ENCODE data around the gene NUP62.

NUP62 gene

DNA sequence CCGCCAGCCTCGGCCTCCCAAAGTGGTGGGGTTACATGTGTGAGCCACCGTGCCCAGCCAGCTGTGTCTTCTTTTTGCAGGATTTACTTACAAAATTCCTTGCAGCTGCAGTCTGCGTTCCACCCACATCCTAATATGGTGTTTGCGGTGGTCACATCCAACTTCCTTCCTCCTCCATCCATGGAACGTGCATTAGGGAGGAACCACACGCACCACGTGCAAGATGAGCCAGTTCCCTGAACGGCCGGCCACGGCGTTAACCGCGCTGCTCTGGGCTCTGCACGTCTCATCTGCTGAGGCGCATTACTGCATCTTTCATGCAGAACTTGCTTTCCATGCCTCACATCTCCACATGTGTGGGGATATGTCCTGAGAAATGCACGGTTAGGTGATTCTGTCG, 44.7 kb upstream of the NUP62 start:
- ATAC-seq = no peak
- TF ChIP-seq, protein P1, sequence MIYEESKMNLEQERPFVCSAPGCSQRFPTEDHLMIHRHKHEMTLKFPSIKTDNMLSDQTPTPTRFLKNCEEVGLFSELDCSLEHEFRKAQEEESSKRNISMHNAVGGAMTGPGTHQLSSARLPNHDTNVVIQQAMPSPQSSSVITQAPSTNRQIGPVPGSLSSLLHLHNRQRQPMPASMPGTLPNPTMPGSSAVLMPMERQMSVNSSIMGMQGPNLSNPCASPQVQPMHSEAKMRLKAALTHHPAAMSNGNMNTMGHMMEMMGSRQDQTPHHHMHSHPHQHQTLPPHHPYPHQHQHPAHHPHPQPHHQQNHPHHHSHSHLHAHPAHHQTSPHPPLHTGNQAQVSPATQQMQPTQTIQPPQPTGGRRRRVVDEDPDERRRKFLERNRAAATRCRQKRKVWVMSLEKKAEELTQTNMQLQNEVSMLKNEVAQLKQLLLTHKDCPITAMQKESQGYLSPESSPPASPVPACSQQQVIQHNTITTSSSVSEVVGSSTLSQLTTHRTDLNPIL (CRISPR knock-in tag; IDR thresholded peaks at IDR 0.05; ENCODE audit: low read depth) = no peak
- TF ChIP-seq ZNF70 (CRISPR knock-in tag; IDR thresholded peaks at IDR 0.05) = no peak
- TF ChIP-seq CSDC2 (CRISPR knock-in tag; IDR thresholded peaks at IDR 0.05) = no peak
- no peak for TF ChIP-seq ARNTL (CRISPR knock-in tag; IDR thresholded peaks at IDR 0.05; ENCODE audit: borderline replicate concordance, low read depth)
- TF ChIP-seq BACH2 (CRISPR knock-in tag; IDR thresholded peaks at IDR 0.05; ENCODE audit: borderline replicate concordance) = no peak
- no peak for TF ChIP-seq ISL1 (CRISPR knock-in tag; IDR thresholded peaks at IDR 0.05)
- no peak for TF ChIP-seq GLIS3 (CRISPR knock-in tag; IDR thresholded peaks at IDR 0.05)
- TF ChIP-seq, protein P2, sequence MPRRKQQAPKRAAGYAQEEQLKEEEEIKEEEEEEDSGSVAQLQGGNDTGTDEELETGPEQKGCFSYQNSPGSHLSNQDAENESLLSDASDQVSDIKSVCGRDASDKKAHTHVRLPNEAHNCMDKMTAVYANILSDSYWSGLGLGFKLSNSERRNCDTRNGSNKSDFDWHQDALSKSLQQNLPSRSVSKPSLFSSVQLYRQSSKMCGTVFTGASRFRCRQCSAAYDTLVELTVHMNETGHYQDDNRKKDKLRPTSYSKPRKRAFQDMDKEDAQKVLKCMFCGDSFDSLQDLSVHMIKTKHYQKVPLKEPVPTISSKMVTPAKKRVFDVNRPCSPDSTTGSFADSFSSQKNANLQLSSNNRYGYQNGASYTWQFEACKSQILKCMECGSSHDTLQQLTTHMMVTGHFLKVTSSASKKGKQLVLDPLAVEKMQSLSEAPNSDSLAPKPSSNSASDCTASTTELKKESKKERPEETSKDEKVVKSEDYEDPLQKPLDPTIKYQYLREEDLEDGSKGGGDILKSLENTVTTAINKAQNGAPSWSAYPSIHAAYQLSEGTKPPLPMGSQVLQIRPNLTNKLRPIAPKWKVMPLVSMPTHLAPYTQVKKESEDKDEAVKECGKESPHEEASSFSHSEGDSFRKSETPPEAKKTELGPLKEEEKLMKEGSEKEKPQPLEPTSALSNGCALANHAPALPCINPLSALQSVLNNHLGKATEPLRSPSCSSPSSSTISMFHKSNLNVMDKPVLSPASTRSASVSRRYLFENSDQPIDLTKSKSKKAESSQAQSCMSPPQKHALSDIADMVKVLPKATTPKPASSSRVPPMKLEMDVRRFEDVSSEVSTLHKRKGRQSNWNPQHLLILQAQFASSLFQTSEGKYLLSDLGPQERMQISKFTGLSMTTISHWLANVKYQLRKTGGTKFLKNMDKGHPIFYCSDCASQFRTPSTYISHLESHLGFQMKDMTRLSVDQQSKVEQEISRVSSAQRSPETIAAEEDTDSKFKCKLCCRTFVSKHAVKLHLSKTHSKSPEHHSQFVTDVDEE (CRISPR knock-in tag; IDR thresholded peaks at IDR 0.05) = no peak
- TF ChIP-seq, protein P3, sequence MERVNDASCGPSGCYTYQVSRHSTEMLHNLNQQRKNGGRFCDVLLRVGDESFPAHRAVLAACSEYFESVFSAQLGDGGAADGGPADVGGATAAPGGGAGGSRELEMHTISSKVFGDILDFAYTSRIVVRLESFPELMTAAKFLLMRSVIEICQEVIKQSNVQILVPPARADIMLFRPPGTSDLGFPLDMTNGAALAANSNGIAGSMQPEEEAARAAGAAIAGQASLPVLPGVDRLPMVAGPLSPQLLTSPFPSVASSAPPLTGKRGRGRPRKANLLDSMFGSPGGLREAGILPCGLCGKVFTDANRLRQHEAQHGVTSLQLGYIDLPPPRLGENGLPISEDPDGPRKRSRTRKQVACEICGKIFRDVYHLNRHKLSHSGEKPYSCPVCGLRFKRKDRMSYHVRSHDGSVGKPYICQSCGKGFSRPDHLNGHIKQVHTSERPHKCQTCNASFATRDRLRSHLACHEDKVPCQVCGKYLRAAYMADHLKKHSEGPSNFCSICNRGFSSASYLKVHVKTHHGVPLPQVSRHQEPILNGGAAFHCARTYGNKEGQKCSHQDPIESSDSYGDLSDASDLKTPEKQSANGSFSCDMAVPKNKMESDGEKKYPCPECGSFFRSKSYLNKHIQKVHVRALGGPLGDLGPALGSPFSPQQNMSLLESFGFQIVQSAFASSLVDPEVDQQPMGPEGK (CRISPR knock-in tag; IDR thresholded peaks at IDR 0.05; ENCODE audit: borderline replicate concordance) = no peak
- TF ChIP-seq ZC3H10 (CRISPR knock-in tag; IDR thresholded peaks at IDR 0.05) = no peak
- TF ChIP-seq RARB (CRISPR knock-in tag; IDR thresholded peaks at IDR 0.05) = no peak
- TF ChIP-seq ESRRG (CRISPR knock-in tag; IDR thresholded peaks at IDR 0.05) = no peak
- TF ChIP-seq PPARA (CRISPR knock-in tag; IDR thresholded peaks at IDR 0.05; ENCODE audit: borderline replicate concordance) = no peak

DNA sequence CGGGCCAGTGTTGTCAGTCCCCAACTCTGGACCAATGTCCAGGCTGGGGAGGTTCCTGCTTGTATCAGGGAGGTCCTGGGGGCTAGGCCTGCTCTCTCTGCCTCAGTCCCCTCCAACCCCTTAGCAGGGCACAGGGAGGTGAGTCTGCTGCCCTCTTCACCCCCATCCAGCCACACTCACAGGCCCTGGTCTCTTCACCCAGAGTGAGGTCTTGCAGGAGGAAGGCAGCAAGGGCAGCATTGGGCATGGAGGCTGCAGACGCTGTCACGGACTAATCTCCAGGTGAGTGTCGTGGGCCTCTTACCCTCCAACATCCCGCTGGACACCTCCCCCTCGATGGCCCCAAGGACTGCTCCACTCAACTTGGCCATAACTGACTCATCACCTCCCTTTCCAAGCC, 43.5 kb upstream of the NUP62 start:
- TF ChIP-seq ZNF8 (CRISPR knock-in tag; IDR thresholded peaks at IDR 0.05) = no peak
- TF ChIP-seq OSR1 (CRISPR knock-in tag; IDR thresholded peaks at IDR 0.05) = no peak
- TF ChIP-seq ZNF70 (CRISPR knock-in tag; IDR thresholded peaks at IDR 0.05) = no peak
- TF ChIP-seq PPARA (CRISPR knock-in tag; IDR thresholded peaks at IDR 0.05; ENCODE audit: borderline replicate concordance) = no peak
- TF ChIP-seq TOX (CRISPR knock-in tag; IDR thresholded peaks at IDR 0.05; ENCODE audit: borderline replicate concordance) = no peak
- TF ChIP-seq, protein P4, sequence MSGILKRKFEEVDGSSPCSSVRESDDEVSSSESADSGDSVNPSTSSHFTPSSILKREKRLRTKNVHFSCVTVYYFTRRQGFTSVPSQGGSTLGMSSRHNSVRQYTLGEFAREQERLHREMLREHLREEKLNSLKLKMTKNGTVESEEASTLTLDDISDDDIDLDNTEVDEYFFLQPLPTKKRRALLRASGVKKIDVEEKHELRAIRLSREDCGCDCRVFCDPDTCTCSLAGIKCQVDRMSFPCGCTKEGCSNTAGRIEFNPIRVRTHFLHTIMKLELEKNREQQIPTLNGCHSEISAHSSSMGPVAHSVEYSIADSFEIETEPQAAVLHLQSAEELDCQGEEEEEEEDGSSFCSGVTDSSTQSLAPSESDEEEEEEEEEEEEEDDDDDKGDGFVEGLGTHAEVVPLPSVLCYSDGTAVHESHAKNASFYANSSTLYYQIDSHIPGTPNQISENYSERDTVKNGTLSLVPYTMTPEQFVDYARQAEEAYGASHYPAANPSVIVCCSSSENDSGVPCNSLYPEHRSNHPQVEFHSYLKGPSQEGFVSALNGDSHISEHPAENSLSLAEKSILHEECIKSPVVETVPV (CRISPR knock-in tag; IDR thresholded peaks at IDR 0.05) = no peak
- no peak for TF ChIP-seq ZFP30 (CRISPR knock-in tag; IDR thresholded peaks at IDR 0.05)
- TF ChIP-seq CSDC2 (CRISPR knock-in tag; IDR thresholded peaks at IDR 0.05) = no peak
- TF ChIP-seq, protein P5, sequence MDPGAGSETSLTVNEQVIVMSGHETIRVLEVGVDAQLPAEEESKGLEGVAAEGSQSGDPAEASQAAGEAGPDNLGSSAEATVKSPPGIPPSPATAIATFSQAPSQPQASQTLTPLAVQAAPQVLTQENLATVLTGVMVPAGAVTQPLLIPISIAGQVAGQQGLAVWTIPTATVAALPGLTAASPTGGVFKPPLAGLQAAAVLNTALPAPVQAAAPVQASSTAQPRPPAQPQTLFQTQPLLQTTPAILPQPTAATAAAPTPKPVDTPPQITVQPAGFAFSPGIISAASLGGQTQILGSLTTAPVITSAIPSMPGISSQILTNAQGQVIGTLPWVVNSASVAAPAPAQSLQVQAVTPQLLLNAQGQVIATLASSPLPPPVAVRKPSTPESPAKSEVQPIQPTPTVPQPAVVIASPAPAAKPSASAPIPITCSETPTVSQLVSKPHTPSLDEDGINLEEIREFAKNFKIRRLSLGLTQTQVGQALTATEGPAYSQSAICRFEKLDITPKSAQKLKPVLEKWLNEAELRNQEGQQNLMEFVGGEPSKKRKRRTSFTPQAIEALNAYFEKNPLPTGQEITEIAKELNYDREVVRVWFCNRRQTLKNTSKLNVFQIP (CRISPR knock-in tag; IDR thresholded peaks at IDR 0.05; ENCODE audit: borderline replicate concordance, low read depth) = no peak
- no peak for TF ChIP-seq TCF4 (CRISPR knock-in tag; IDR thresholded peaks at IDR 0.05; ENCODE audit: borderline replicate concordance)
- TF ChIP-seq ARNTL (CRISPR knock-in tag; IDR thresholded peaks at IDR 0.05; ENCODE audit: borderline replicate concordance, low read depth) = no peak
- TF ChIP-seq ZC3H10 (CRISPR knock-in tag; IDR thresholded peaks at IDR 0.05) = no peak
- no peak for ATAC-seq

DNA sequence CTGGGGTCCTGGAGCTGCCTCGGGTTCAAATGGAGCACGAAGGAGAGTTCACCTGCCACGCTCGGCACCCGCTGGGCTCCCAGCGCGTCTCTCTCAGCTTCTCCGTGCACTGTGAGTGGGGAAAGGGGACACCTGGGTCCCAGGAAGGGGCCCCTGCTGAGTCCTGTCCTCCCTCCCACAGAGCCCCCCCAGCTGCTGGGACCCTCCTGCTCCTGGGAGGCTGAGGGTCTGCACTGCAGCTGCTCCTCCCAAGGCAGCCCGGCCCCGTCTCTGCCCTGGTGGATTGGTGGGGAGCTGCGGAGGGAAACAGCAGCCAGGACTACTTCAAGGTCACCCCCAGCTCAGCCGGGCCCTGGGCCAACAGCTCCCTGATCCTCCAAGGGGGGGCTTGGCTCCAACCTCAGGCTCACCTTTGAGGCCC, 42.7 kb upstream of the NUP62 start:
- ATAC-seq = peak; percentile 13; the same call in 2 of the 3 replicates
- TF ChIP-seq ESRRG (CRISPR knock-in tag; IDR thresholded peaks at IDR 0.05) = no peak
- TF ChIP-seq ZC3H10 (CRISPR knock-in tag; IDR thresholded peaks at IDR 0.05) = no peak
- no peak for TF ChIP-seq BACH2 (CRISPR knock-in tag; IDR thresholded peaks at IDR 0.05; ENCODE audit: borderline replicate concordance)
- TF ChIP-seq, protein P1 (CRISPR knock-in tag; IDR thresholded peaks at IDR 0.05; ENCODE audit: low read depth) = no peak
- no peak for TF ChIP-seq SNAI2 (CRISPR knock-in tag; IDR thresholded peaks at IDR 0.05)
- TF ChIP-seq PPARA (CRISPR knock-in tag; IDR thresholded peaks at IDR 0.05; ENCODE audit: borderline replicate concordance) = no peak
- no peak for TF ChIP-seq TCF4 (CRISPR knock-in tag; IDR thresholded peaks at IDR 0.05; ENCODE audit: borderline replicate concordance)
- TF ChIP-seq OSR1 (CRISPR knock-in tag; IDR thresholded peaks at IDR 0.05) = no peak
- TF ChIP-seq ARNTL (CRISPR knock-in tag; IDR thresholded peaks at IDR 0.05; ENCODE audit: borderline replicate concordance, low read depth) = no peak
- TF ChIP-seq ZFP3 (CRISPR knock-in tag; IDR thresholded peaks at IDR 0.05) = no peak
- TF ChIP-seq CSDC2 (CRISPR knock-in tag; IDR thresholded peaks at IDR 0.05) = no peak
- TF ChIP-seq, protein P5 (CRISPR knock-in tag; IDR thresholded peaks at IDR 0.05; ENCODE audit: borderline replicate concordance, low read depth) = no peak
- TF ChIP-seq, protein P4 (CRISPR knock-in tag; IDR thresholded peaks at IDR 0.05) = no peak
